SK-N-SH treated with all-trans-retinoic acid at 6 μM for 48 hours (cell line): ENCODE data around the gene SEC24A.
"Not testable (repeated sequence)": the region's sequence is repeated elsewhere in the genome, so short reads cannot be mapped to it uniquely, and the experiment has no call there.

Source experiments
- ATAC-seq: fragments of 200-7000 bp; cut with Tn5 transposase; 3 replicates; pipeline ENCODE4 v1.9.1; 2020; ENCODE audit warnings: mild to moderate bottlenecking, moderate library complexity
- ARNTL ChIP-seq: fragments of 450-650 bp; formaldehyde crosslinking; IDR thresholded peaks from 2 replicates; pipeline ENCODE4 v1.5.0; 2020; ENCODE audit warnings: low read depth, mild to moderate bottlenecking, moderate library complexity, borderline replicate concordance
- BACH2 ChIP-seq: fragments of 250-450 bp; sonication (Bioruptor Pico); IDR thresholded peaks from 2 replicates; pipeline ENCODE4 v1.9.0; 2021; ENCODE audit warnings: mild to moderate bottlenecking, borderline replicate concordance
- CREB5 ChIP-seq: fragments of 250-450 bp; sonication (Bioruptor Pico); IDR thresholded peaks from 2 replicates; pipeline ENCODE4 v1.5.1; 2020; ENCODE audit warnings: low read depth, mild to moderate bottlenecking, moderate library complexity
- CSDC2 ChIP-seq: fragments of 250-450 bp; sonication (Bioruptor Pico); IDR thresholded peaks from 2 replicates; pipeline ENCODE4 v1.5.0; 2020; ENCODE audit warnings: mild to moderate bottlenecking, moderate library complexity
- CSRNP3 ChIP-seq: fragments of 250-450 bp; sonication (Bioruptor Pico); IDR thresholded peaks from 2 replicates; pipeline ENCODE4 v1.5.1; 2021; ENCODE audit warnings: mild to moderate bottlenecking, moderate library complexity
- ISL1 ChIP-seq: fragments of 250-450 bp; sonication (Bioruptor Pico); IDR thresholded peaks from 2 replicates; pipeline ENCODE4 v2.1.2; 2022; ENCODE audit warnings: mild to moderate bottlenecking, moderate library complexity
- OSR1 ChIP-seq: fragments of 250-450 bp; sonication (Bioruptor Pico); IDR thresholded peaks from 2 replicates; pipeline ENCODE4 v1.8.0; 2022; ENCODE audit warnings: moderate library complexity, mild to moderate bottlenecking, inconsistent platforms
- PATZ1 ChIP-seq: fragments of 250-450 bp; sonication (Bioruptor Pico); IDR thresholded peaks from 2 replicates; pipeline ENCODE4 v1.8.0; 2020; ENCODE audit warnings: mild to moderate bottlenecking, moderate library complexity, borderline replicate concordance
- POU6F1 ChIP-seq: fragments of 250-450 bp; sonication (Bioruptor Pico); IDR thresholded peaks from 2 replicates; pipeline ENCODE4 v1.8.0; 2021; ENCODE audit warnings: low read depth, mild to moderate bottlenecking, moderate library complexity, borderline replicate concordance
- PPARA ChIP-seq: fragments of 250-450 bp; sonication (Bioruptor Pico); IDR thresholded peaks from 2 replicates; pipeline ENCODE4 v1.5.0; 2020; ENCODE audit warnings: mild to moderate bottlenecking, borderline replicate concordance
- RARB ChIP-seq: fragments of 250-450 bp; sonication (Bioruptor Pico); IDR thresholded peaks from 2 replicates; pipeline ENCODE4 v1.8.0; 2021; ENCODE audit warnings: mild to moderate bottlenecking, moderate library complexity
- SNAI2 ChIP-seq: fragments of 250-450 bp; sonication (Bioruptor Pico); IDR thresholded peaks from 2 replicates; pipeline ENCODE4 v1.5.0; 2020; ENCODE audit warnings: mild to moderate bottlenecking, moderate library complexity
- TOX ChIP-seq: fragments of 250-450 bp; sonication (Bioruptor Pico); IDR thresholded peaks from 2 replicates; pipeline ENCODE4 v1.8.0; 2021; ENCODE audit warnings: mild to moderate bottlenecking, moderate library complexity, borderline replicate concordance
- ZC3H10 ChIP-seq: fragments of 250-450 bp; sonication (Bioruptor Pico); IDR thresholded peaks from 2 replicates; pipeline ENCODE4 v1.5.1; 2021; ENCODE audit warnings: mild to moderate bottlenecking, moderate library complexity
- ZFP3 ChIP-seq: fragments of 250-450 bp; sonication (Bioruptor Pico); IDR thresholded peaks from 2 replicates; pipeline ENCODE4 v1.5.0; 2020; ENCODE audit warnings: mild to moderate bottlenecking, moderate library complexity
- ZFP30 ChIP-seq: fragments of 450-650 bp; formaldehyde crosslinking; IDR thresholded peaks from 2 replicates; pipeline ENCODE4 v1.5.0; 2022; ENCODE audit warnings: mild to moderate bottlenecking, moderate library complexity
- ZNF70 ChIP-seq: fragments of 450-650 bp; formaldehyde crosslinking; IDR thresholded peaks from 2 replicates; pipeline ENCODE4 v1.5.0; 2020; ENCODE audit warnings: mild to moderate bottlenecking, moderate library complexity
- ZNF8 ChIP-seq: fragments of 450-650 bp; formaldehyde crosslinking; IDR thresholded peaks from 2 replicates; pipeline ENCODE4 v1.5.0; 2020; ENCODE audit warnings: mild to moderate bottlenecking, moderate library complexity

SEC24A gene

GRCh38 chr5:134648425-134649162, at the start of gene SEC24A:
SEC24A (plus strand) TSS chr5:134648785; CDS start chr5:134649077, 292 bp downstream.
- peak; percentile 95 for ATAC-seq
- TF ChIP-seq CSDC2 (CRISPR knock-in tag) = no peak
- no peak for TF ChIP-seq POU6F1 (CRISPR knock-in tag)
- TF ChIP-seq CSRNP3 (CRISPR knock-in tag) = no peak
- no peak for TF ChIP-seq ZFP30 (CRISPR knock-in tag)
- no peak for TF ChIP-seq ZNF70
- TF ChIP-seq ZFP3 (CRISPR knock-in tag) = peak; percentile 80

GRCh38 chr5:134599820-134600219, 48.8 kb upstream of the SEC24A start:
- not testable (repeated sequence) for ATAC-seq

- TF ChIP-seq ISL1 (no peak), ZFP3 (CRISPR knock-in tag) (no peak)
- 0 out of 3 replicates have a peak, but pooled peaks have one; percentile 26 for ATAC-seq
Observed at GRCh38 chr5:134600600-134600999, 48.0 kb upstream of the SEC24A start.

- ATAC-seq = peak; percentile 44; the same call in 1 of the 3 replicates
- TF ChIP-seq RARB (CRISPR knock-in tag) (no peak), SNAI2 (CRISPR knock-in tag) (no peak), PPARA (no peak), ZC3H10 (CRISPR knock-in tag) (no peak), OSR1 (no peak), ZNF8 (CRISPR knock-in tag) (no peak), CSRNP3 (CRISPR knock-in tag) (no peak), ISL1 (no peak)
Observed at GRCh38 chr5:134603059-134603458, 45.5 kb upstream of the SEC24A start.

- ATAC-seq = no peak
- TF ChIP-seq PATZ1 (CRISPR knock-in tag) (no peak), CSDC2 (CRISPR knock-in tag) (no peak), ZFP30 (CRISPR knock-in tag) (no peak), CREB5 (CRISPR knock-in tag) (no peak), ZNF70 (no peak), ZFP3 (CRISPR knock-in tag) (no peak), ISL1 (no peak), RARB (CRISPR knock-in tag) (no peak), TOX (CRISPR knock-in tag) (no peak), POU6F1 (CRISPR knock-in tag) (no peak), ARNTL (no peak), BACH2 (CRISPR knock-in tag) (no peak), OSR1 (no peak), ZNF8 (CRISPR knock-in tag) (no peak), ZC3H10 (CRISPR knock-in tag) (no peak), CSRNP3 (CRISPR knock-in tag) (no peak)
- TF ChIP-seq, all 23 proteins: peak for 0
Observed at GRCh38 chr5:134604908-134605307, 43.7 kb upstream of the SEC24A start.
